Nephron progenitor cell (in vitro differentiated cells): Measurements from ENCODE around the gene NFIX.

Experiments
- DNase-seq: peaks from one replicate; pipeline ENCODE4 v3.0.0; 2021
- H3K27ac Mint-ChIP-seq: 2 replicates; pipeline ENCODE4 v1.8.0; 2021; ENCODE audit warnings: mild to moderate bottlenecking, moderate library complexity, mixed read lengths
- H3K27me3 Mint-ChIP-seq: 2 replicates; pipeline ENCODE4 v1.8.0; 2021; ENCODE audit warnings: mild to moderate bottlenecking, low read depth, mixed read lengths; ENCODE audit not compliant: poor library complexity
- H3K36me3 Mint-ChIP-seq: 2 replicates; pipeline ENCODE4 v1.8.0; 2021; ENCODE audit warnings: low read depth, mixed read lengths
- H3K4me1 Mint-ChIP-seq: 2 replicates; pipeline ENCODE4 v1.8.0; 2021; ENCODE audit warnings: mixed read lengths
- H3K4me3 Mint-ChIP-seq: 2 replicates; pipeline ENCODE4 v1.8.0; 2021; ENCODE audit warnings: mild to moderate bottlenecking, moderate library complexity, mixed read lengths
- H3K9me3 Mint-ChIP-seq: 2 replicates; pipeline ENCODE4 v1.8.0; 2021; ENCODE audit warnings: mild to moderate bottlenecking, moderate library complexity, mixed read lengths
- TF ChIP-seq, protein P1 (sequence below): fragments of 200-600 bp; sonication (generic); IDR thresholded peaks from 2 replicates; pipeline ENCODE4 v1.5.0; 2021; ENCODE audit warnings: antibody characterized with exemption

NFIX gene

DNA sequence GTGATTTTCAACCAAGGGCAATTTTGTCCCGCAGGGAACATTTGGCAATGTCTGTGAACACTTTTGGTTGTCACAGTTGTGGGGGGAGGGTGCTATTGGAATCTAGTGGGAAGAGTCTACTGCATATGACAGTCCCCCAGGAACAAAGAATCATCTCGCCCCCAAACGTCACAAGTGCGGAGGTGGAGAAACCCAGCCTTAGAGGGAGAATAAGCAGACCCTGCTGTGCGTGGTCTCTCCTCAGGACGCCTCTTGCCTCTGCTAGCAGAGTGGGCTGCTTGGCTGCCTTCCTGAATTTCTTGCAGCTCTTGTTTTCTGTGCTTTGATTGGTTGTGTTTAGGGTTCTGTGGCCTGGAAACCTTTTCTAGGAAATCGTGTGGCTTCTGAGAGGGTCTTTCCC lies 42.5 kb downstream of the NFIX start:
- H3K9me3 Mint-ChIP-seq = no peaks in the 10 kb centered on the region
- peaks cover 21% of the 10 kb centered on the region for H3K4me1 Mint-ChIP-seq
- H3K36me3 Mint-ChIP-seq = no peaks in the 10 kb centered on the region
- no peak for DNase-seq
- TF ChIP-seq, protein P1, sequence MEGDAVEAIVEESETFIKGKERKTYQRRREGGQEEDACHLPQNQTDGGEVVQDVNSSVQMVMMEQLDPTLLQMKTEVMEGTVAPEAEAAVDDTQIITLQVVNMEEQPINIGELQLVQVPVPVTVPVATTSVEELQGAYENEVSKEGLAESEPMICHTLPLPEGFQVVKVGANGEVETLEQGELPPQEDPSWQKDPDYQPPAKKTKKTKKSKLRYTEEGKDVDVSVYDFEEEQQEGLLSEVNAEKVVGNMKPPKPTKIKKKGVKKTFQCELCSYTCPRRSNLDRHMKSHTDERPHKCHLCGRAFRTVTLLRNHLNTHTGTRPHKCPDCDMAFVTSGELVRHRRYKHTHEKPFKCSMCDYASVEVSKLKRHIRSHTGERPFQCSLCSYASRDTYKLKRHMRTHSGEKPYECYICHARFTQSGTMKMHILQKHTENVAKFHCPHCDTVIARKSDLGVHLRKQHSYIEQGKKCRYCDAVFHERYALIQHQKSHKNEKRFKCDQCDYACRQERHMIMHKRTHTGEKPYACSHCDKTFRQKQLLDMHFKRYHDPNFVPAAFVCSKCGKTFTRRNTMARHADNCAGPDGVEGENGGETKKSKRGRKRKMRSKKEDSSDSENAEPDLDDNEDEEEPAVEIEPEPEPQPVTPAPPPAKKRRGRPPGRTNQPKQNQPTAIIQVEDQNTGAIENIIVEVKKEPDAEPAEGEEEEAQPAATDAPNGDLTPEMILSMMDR = no peak
- H3K27ac Mint-ChIP-seq = no peak overlapping the region
- peaks cover 98% of the 10 kb centered on the region for H3K27me3 Mint-ChIP-seq
- no peak overlapping the region for H3K4me3 Mint-ChIP-seq

DNA sequence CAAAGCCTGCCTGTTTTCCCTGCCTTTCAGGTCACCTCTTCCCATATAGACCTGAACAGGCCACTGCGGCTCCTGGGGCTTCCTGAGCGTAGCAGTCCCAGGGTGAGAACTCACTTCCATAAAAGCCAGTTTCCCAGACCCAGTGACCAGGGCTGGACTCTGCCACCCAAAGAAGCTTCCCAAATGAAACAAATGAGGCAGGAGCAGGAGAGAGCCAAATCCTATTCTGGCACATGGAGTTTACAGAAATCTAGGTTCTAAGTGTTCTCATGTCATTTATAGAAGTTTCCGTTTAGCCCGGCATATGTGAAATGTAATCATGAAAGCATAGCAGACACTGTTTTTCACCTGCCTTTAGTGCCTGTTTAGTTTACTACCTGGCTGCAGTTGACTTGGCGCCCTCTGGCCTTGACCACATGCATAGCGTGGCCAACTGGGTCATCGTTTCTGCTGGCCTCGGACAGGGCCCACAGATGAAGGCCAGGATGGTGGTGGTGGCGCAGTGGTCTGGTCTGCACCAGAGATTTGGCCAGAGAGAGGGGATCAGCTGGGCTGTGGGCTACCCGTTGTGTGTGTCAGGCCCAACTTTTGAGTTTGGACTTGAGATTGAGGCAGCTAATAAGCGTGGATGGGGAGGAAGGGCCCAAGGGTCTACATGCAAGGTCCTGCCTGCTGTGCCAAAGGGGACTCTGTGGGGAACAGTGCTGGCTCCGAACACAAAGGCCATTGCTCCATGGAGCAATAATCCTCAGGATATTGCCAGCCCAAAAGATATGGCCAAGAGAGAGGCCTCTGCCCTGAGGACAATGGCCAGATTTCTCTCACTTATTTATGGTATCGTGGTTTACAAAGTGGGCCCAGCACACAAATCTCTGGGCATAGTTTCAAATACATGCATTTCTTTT lies 43.3 kb downstream of the NFIX start:
- no peak overlapping the region for H3K27ac Mint-ChIP-seq
- H3K27me3 Mint-ChIP-seq = peaks cover 98% of the 10 kb centered on the region
- peaks cover 22% of the 10 kb centered on the region for H3K4me1 Mint-ChIP-seq
- TF ChIP-seq, protein P1 = no peak
- H3K9me3 Mint-ChIP-seq = no peaks in the 10 kb centered on the region
- no peak overlapping the region for H3K4me3 Mint-ChIP-seq
- DNase-seq = no peak
- no peaks in the 10 kb centered on the region for H3K36me3 Mint-ChIP-seq

DNA sequence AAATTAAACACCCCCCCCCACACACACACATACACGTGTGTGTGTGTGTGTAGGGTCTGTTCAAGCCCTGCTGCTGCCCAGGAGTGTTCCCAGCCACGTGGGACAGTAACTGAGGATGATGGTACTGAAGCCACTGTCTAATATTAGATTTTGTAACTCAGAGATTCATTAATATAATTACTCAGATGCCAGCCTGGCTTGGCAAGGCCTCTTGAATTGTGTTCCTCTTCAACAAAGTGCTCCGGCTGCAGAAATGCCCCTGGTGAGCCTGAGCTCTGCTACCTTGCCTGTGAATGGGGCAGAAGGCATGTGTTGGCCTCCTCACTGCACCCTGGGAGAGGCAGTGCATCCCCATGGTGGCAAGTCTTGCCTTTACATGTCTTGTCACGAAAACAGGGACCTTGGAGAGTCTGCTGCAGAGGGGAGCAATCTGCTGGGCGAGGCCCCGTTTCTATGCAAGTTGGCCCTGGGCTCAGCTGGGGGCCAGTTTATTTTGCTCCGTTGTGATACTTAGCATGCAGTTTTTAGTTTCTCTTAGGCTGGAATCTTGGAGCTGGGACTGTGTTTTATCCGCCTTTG lies 44.0 kb downstream of the NFIX start:
- peaks cover 20% of the 10 kb centered on the region for H3K4me1 Mint-ChIP-seq
- H3K4me3 Mint-ChIP-seq = no peak overlapping the region
- H3K9me3 Mint-ChIP-seq = no peaks in the 10 kb centered on the region
- DNase-seq = no peak
- TF ChIP-seq, protein P1 = no peak
- H3K27me3 Mint-ChIP-seq = peaks cover 98% of the 10 kb centered on the region
- no peaks in the 10 kb centered on the region for H3K36me3 Mint-ChIP-seq
- no peak overlapping the region for H3K27ac Mint-ChIP-seq

DNA sequence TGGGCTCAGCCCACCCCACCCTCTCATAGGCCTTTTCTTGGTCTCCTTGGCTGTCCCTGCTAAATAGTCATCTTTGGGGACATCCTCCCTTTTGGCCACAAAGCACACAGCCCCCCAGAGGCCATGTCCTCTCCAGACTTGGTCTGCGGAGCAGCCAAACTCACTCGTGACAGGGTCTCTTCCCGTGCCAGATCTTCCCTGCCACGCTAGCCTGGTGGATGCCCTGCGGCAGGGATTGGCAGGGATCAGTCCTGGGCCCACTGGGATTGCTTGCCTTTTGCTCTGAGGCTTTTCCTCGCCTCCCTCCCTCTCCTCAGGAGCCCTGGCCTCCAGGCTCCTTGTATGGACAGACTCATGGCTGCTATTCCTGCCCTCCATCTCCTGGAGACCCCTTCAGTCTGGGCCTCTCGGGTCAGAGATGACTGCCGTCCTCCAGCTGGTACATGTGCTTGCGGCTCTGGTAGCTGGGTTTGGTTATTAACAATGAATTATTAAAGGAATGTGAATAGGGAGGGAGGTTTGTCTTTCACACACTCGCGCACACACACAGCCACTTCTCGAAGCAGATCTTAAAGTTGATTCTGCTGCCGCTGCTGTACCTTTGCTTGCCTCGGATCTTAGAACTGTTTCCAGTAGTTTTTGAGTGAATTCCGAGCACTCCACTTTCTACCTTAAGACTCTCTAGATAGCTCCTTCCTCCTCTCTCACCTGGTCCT lies 45.1 kb downstream of the NFIX start:
- no peaks in the 10 kb centered on the region for H3K9me3 Mint-ChIP-seq
- H3K27ac Mint-ChIP-seq = no peak overlapping the region
- peaks cover 98% of the 10 kb centered on the region for H3K27me3 Mint-ChIP-seq
- TF ChIP-seq, protein P1 = no peak
- DNase-seq = no peak
- H3K4me1 Mint-ChIP-seq = peaks cover 20% of the 10 kb centered on the region
- H3K4me3 Mint-ChIP-seq = no peak overlapping the region
- H3K36me3 Mint-ChIP-seq = no peaks in the 10 kb centered on the region

DNA sequence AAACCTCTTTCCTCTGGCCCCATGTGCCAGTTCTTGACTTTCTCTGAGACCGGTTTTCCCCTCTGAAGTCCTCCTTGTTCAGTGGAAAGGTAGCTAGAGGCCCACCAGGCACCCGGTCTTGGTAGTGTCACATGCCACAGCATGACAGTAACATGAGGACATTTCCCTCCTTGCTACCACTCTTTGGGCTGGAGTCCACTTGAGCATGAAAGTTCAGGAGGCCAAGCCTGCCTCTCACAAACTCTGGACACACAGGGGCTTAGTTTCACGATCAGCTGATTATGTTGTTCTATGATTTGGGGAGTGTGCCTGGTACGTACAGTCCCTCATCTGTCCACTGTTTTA lies 45.6 kb downstream of the NFIX start:
- peaks cover 98% of the 10 kb centered on the region for H3K27me3 Mint-ChIP-seq
- no peaks in the 10 kb centered on the region for H3K9me3 Mint-ChIP-seq
- no peak overlapping the region for H3K4me3 Mint-ChIP-seq
- no peak overlapping the region for H3K27ac Mint-ChIP-seq
- H3K4me1 Mint-ChIP-seq = peaks cover 20% of the 10 kb centered on the region
- TF ChIP-seq, protein P1 = no peak
- H3K36me3 Mint-ChIP-seq = no peaks in the 10 kb centered on the region
- DNase-seq = no peak
